GM18511 (cell line): ENCODE measurements around the gene TFF2.

ENCODE experiments used
- ATAC-seq: cut with Tn5 transposase; IDR thresholded peaks from one replicate; pipeline ENCODE4 v1.9.1; 2021; ENCODE audit warnings: mild to moderate bottlenecking, moderate library complexity; ENCODE audit not compliant: unreplicated experiment

The TFF2 gene

GRCh38 chr21:42324896-42325295 lies 25.9 kb downstream of the TFF2 start:
- ATAC-seq: no peak

- no peak for ATAC-seq
These were observed 28.9 kb downstream of the TFF2 start for GRCh38 chr21:42321845-42322244.

DNA sequence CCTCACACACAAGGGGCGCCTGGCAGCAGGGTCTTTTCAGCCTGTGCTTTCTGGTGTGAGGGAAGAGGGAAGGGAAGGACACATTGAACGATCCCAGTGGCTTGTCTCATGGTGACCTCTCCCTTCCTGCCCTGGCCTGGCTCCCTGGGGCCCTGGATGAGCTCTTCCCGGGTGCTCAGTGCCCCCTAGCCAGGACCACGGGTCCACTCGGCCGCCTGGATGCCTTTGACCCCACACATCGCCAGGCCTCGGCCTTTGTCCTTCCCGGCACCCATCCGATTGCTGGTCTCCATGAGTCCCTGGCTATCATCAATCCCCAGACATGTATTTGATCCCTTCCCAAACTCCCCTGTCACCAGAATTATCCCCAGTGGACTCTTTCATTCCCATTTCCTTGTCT lies 29.6 kb downstream of the TFF2 start:
- no peak for ATAC-seq

- ATAC-seq: no peak
These were observed 30.0 kb downstream of the TFF2 start for GRCh38 chr21:42320791-42321190.

GRCh38 chr21:42319851-42320572 lies 30.8 kb downstream of the TFF2 start:
- ATAC-seq: no peak

DNA sequence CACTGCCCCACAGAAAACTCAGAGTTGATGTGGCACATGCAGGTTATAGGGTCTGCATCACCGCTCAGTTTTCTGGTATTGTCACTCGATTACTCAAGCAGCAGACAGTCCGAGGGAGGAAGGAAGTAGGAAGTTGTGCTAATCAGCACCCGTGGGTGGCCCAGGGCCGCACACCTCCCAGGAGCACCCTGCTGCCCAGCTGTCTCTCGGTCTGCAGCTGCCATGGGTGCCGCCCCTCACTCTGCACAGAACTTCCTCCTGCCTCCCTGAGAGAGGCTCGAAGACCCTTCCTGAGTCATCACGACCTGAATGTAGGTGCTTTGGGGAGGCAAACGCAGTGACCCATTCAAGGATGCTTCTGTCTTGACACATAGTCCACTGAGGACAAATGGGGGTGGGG lies 31.4 kb downstream of the TFF2 start:
- ATAC-seq: no peak

DNA sequence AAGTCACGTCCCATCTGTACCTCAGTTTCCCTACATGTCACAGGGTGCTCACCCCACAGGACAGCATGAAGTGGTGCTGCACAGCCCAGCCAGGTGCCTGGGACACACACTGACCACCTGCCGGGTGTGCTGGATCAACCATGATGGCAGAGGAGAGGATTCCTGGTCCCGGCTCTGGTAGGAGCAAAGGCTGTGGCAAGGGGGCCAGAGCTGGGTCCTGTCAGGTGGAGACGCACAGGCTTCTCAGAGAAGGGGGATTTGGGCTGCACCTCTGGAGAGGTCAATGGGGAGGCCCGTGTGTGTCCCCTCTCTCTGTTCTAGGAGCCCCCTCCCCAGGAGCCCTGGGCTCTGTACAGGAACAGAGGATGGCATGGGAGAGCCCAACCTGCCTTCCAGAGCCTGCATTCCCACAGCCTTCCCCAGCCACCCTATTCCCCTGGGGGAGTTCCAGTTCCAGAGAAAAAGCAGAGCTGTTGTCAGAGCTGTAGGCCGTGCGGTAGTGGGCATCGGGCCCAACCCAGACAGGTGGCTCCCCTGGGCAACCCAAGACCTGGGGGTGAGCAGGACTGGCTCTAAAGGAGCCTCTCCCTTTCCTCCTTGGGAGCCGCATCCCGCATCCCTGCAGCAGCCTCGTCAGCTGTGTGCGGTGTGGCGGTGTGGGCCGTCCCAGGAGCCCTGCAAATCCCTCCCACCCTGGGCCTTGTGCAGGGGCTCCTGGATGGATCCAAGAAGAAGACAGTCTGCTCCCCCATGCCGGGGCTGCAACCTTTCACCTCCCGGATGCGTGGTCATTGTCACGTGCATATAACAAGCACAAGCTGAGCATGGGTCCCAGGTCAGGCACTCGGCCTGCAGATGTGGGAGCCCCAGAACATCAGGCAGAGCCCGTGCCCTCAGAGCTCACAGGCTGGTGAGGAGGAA lies 32.7 kb downstream of the TFF2 start:
- no peak for ATAC-seq

- no peak for ATAC-seq
These were observed 33.5 kb downstream of the TFF2 start for GRCh38 chr21:42317341-42317741.

- no peak for ATAC-seq
These were observed 33.9 kb downstream of the TFF2 start for GRCh38 chr21:42316891-42317290.

- no peak for ATAC-seq
These were observed 35.4 kb downstream of the TFF2 start, which contains the start of gene TFF3 for GRCh38 chr21:42315296-42315891. TSS of gene TFF3 (minus strand) at chr21:42315409. CDS start at chr21:42315374, 35 bp downstream.

GRCh38 chr21:42314616-42315295 lies 36.0 kb downstream of the TFF2 start:
- ATAC-seq: no peak

DNA sequence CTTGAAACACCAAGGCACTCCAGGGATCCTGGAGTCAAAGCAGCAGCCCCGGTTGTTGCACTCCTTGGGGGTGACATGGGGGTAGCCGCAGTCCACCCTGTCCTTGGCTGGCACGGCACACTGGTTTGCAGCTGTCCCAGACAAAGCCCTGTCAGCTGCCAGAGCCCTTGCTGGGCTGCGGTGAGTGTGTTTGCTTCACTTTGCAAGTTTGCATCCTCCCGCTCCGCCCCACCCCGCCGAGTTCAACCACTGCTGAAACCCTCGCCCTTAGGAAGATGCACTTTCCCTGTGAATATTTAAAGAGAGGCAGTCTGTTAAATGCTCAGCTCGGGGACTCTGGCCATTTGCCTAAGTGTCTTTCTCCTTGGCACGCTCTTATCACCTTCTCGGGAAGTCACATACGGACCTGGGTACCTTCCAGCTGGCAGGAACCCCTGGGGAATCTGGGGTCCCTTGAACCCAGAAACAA lies 37.3 kb downstream of the TFF2 start:
- ATAC-seq: no peak

DNA sequence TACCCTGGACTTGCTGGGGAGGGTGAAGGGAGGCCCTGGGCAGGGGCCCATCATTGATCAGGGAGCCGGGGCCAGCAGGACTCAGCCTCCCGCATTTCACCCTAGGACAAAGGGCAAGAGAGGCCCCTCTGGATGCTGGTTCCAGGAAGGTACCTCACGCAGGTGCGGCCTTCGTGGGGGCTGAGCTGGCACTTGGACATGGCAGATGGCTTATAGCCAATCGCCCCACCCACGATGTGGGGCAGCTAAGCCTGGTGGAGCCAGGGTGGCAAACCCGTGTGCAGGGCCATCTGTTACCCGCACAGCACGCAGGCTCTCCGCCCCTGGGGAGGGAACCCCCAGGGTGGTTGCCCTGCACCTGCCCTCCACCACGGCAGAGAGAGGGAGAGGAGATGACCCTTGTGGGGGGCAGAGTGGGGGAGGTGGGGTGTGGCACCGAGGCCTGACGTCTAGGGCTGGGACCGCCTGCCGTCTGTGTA lies 38.1 kb downstream of the TFF2 start:
- ATAC-seq: no peak

- no peak for ATAC-seq
These were observed 38.8 kb downstream of the TFF2 start for GRCh38 chr21:42311816-42312625.

- ATAC-seq: no peak
These were observed 39.6 kb downstream of the TFF2 start for GRCh38 chr21:42311160-42311559.

- no peak for ATAC-seq
These were observed 40.3 kb downstream of the TFF2 start for GRCh38 chr21:42310411-42311001.

- no peak for ATAC-seq
These were observed 41.0 kb downstream of the TFF2 start for GRCh38 chr21:42309753-42310213.

DNA sequence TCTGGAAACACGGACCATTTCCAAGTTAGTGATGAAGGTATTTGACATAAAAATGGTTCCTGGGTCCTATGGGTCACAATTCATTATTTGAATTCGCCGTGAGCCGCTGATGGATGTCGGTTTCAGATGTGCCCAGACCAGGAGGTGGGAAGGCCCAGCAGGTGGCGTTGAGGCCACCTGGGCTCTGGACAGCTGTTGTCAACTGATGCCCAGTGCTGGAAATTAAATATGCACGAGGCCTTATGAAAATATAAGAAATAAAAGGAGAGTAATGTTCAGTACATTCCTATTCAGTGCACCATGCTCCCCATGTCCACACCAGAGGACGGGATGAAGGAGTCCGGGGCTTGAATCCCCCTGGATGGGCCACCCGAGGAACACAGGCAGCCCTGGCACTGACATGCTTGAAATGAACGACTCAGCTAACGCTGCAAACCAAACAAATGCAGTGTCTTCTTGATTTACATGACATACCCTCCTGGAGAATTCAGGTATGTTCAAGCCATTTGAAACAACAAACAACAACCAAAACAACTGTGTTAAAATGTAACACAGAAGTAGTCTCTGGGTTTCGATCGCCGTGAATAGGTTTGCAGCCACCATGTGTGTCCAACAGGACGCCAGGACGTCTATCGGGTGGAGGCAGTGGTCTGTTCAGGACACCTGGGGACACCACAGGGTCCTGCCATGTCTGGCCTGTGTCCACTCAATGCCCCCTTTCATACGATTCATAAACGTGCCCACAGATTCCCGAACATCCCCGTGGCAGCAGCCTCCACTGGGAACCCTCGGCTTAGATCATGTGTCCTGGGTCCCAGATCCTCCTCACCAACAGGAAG lies 41.7 kb downstream of the TFF2 start:
- ATAC-seq: no peak
